HepG2 (cell line): ENCODE measurements around the gene PRM3. TPM values are rescaled to one million over a fixed set of nuclear protein-coding genes. Genes with fewer than 3 reads are reported as not detected.

Source experiments
- GFI1 ChIP-seq: sonication (generic); formaldehyde crosslinking; IDR thresholded peaks from 2 replicates; pipeline ENCODE4 v1.5.0; 2020; ENCODE audit warnings: missing genetic modification reagents, mild to moderate bottlenecking, borderline replicate concordance
- GTF2F1 ChIP-seq: fragments of 150-350 bp; IDR thresholded peaks from 2 replicates; pipeline ENCODE4 v1.6.1; 2014; ENCODE audit warnings: low read length
- HNF4A ChIP-seq: sonication (generic); formaldehyde crosslinking; IDR thresholded peaks from 2 replicates; pipeline ENCODE4 v1.4.0; 2020; ENCODE audit warnings: missing genetic modification reagents
- ISX ChIP-seq: sonication (generic); formaldehyde crosslinking; conservative IDR thresholded peaks from 2 replicates; pipeline ENCODE4 v1.5.0; 2020; ENCODE audit warnings: missing genetic modification reagents
- MTERF4 ChIP-seq: sonication (generic); formaldehyde crosslinking; IDR thresholded peaks from 2 replicates; pipeline ENCODE4 v1.8.0; 2023; ENCODE audit warnings: mild to moderate bottlenecking, missing genetic modification reagents
- MXD3 ChIP-seq: IDR thresholded peaks from 2 replicates; pipeline ENCODE4 v1.6.1; 2016; ENCODE audit warnings: mild to moderate bottlenecking, missing biosample characterization, missing genetic modification reagents
- NPAS2 ChIP-seq: sonication (generic); formaldehyde crosslinking; IDR thresholded peaks from 2 replicates; pipeline ENCODE4 v1.8.0; 2022; ENCODE audit warnings: mild to moderate bottlenecking, missing genetic modification reagents, borderline replicate concordance
- NR2C2 ChIP-seq: sonication (generic); formaldehyde crosslinking; IDR thresholded peaks from 2 replicates; pipeline ENCODE4 v1.4.0; 2020; ENCODE audit warnings: missing genetic modification reagents, mild to moderate bottlenecking, moderate library complexity, borderline replicate concordance
- PBX2 ChIP-seq: IDR thresholded peaks from 2 replicates; pipeline ENCODE4 v1.6.1; 2016; ENCODE audit warnings: control low read depth
- PHF5A ChIP-seq: IDR thresholded peaks from one replicate; pipeline ENCODE4 v1.6.1; 2018; ENCODE audit warnings: low read depth, missing genetic modification reagents; ENCODE audit not compliant: unreplicated experiment
- REST ChIP-seq, 2 experiments: IDR thresholded peaks; 2 replicates each; pipeline ENCODE4 v1.6.1; 2011 to 2012; ENCODE audit warnings: low read length in 2 of 2, borderline replicate concordance in 1 of 2, low read depth in 1 of 2, mild to moderate bottlenecking in 1 of 2, moderate library complexity in 1 of 2
- RFXAP ChIP-seq: sonication (generic); formaldehyde crosslinking; IDR thresholded peaks from 2 replicates; pipeline ENCODE4 v1.4.0; 2020; ENCODE audit warnings: missing genetic modification reagents, borderline replicate concordance
- XBP1 ChIP-seq: sonication (generic); formaldehyde crosslinking; IDR thresholded peaks from 2 replicates; pipeline ENCODE4 v1.5.0; 2020; ENCODE audit warnings: missing genetic modification reagents
- ZMYM3 ChIP-seq: sonication (generic); formaldehyde crosslinking; IDR thresholded peaks from 2 replicates; pipeline ENCODE4 v1.5.1; 2020; ENCODE audit warnings: mild to moderate bottlenecking, missing genetic modification reagents
- ZNF20 ChIP-seq: sonication (generic); formaldehyde crosslinking; IDR thresholded peaks from 2 replicates; pipeline ENCODE4 v1.4.0; 2020; ENCODE audit warnings: mild to moderate bottlenecking, moderate library complexity, missing genetic modification reagents
- ZNF296 ChIP-seq: sonication (generic); formaldehyde crosslinking; conservative IDR thresholded peaks from 2 replicates; pipeline ENCODE4 v1.5.0; 2020; ENCODE audit warnings: mild to moderate bottlenecking, missing genetic modification reagents
- ZNF33B ChIP-seq: sonication (generic); formaldehyde crosslinking; IDR thresholded peaks from 2 replicates; pipeline ENCODE4 v1.5.1; 2020; ENCODE audit warnings: mild to moderate bottlenecking, missing genetic modification reagents
- ZNF556 ChIP-seq: sonication (generic); formaldehyde crosslinking; IDR thresholded peaks from 2 replicates; pipeline ENCODE4 v1.4.0; 2020; ENCODE audit warnings: mild to moderate bottlenecking, missing genetic modification reagents, borderline replicate concordance
- ZNF598 ChIP-seq: sonication (generic); formaldehyde crosslinking; IDR thresholded peaks from 2 replicates; pipeline ENCODE4 v1.5.1; 2020; ENCODE audit warnings: mild to moderate bottlenecking, missing genetic modification reagents, borderline replicate concordance
- ZNF761 ChIP-seq: sonication (generic); formaldehyde crosslinking; conservative IDR thresholded peaks from 2 replicates; pipeline ENCODE4 v1.4.0; 2020; ENCODE audit warnings: mild to moderate bottlenecking, missing genetic modification reagents
- ZNF816 ChIP-seq: sonication (generic); formaldehyde crosslinking; IDR thresholded peaks from 2 replicates; pipeline ENCODE4 v1.8.0; 2022; ENCODE audit warnings: missing genetic modification reagents, mild to moderate bottlenecking, borderline replicate concordance
- ZNF83 ChIP-seq: sonication (generic); formaldehyde crosslinking; IDR thresholded peaks from 2 replicates; pipeline ENCODE4 v1.4.0; 2020; ENCODE audit warnings: missing genetic modification reagents, mild to moderate bottlenecking, borderline replicate concordance
- ZSCAN9 ChIP-seq: IDR thresholded peaks from 2 replicates; pipeline ENCODE4 v1.6.1; 2016; ENCODE audit warnings: borderline replicate concordance
- polyA plus RNA-seq, 8 experiments: library from polyadenylated mRNA; depleted of rRNA in 3 of 8; stranded (reverse) in 7 of 8; unstranded in 1 of 8; fragments of >200 nt; fragmentation: Illumina TruSeq in 4 of 8; extraction: Trizol in 4 of 8; gene quantifications; 2 replicates each; pipeline versions ENCODE4 v1.2.1 to v1.2.3, GENCODE V29; 2011 to 2016; ENCODE audit warnings: low read depth in 4 of 8, missing spikeins in 1 of 8, mixed read lengths in 1 of 8; ENCODE audit not compliant: insufficient read depth in 1 of 8
- total RNA-seq, 5 experiments: library from RNA; depleted of rRNA; stranded (reverse); fragments of >200 nt; fragmentation: Illumina TruSeq; extraction: Trizol; gene quantifications; 2 replicates each; pipeline ENCODE4 v1.2.3, GENCODE V29; 2016; ENCODE audit warnings: low read depth in 1 of 5

The PRM3 gene
- total and polyA plus RNA-seq, 2 of the 13 experiments (the other 11 are each of a cell fraction or from before 2014, with no cell fraction given), result not detected

GRCh38 chr16:11297492-11298142 lies 24.2 kb upstream of the PRM3 start (continued):
- TF ChIP-seq ZNF556 (CRISPR knock-in tag) (no peak; the same call in none of the 2 replicates), ZSCAN9 (CRISPR knock-in tag) (no peak), ZNF761 (no peak), NPAS2 (CRISPR knock-in tag) (no peak), PHF5A (CRISPR knock-in tag) (peak; percentile 3), XBP1 (CRISPR knock-in tag) (no peak), NR2C2 (no peak), ZNF296 (CRISPR knock-in tag) (no peak), MXD3 (CRISPR knock-in tag) (peak; percentile 28; the same call in 1 of the 2 replicates), ZNF816 (CRISPR knock-in tag) (peak; percentile 71; the same call in 1 of the 2 replicates), ZNF33B (no peak; the same call in none of the 2 replicates), RFXAP (CRISPR knock-in tag) (peak; percentile 76; the same call in 1 of the 2 replicates), ZNF20 (no peak; the same call in 1 of the 2 replicates), ZMYM3 (CRISPR knock-in tag) (peak; percentile 92), GFI1 (no peak), ZNF598 (CRISPR knock-in tag) (peak; percentile 75; the same call in 1 of the 2 replicates), HNF4A (CRISPR knock-in tag) (peak; percentile 65), MTERF4 (CRISPR knock-in tag) (no peak; the same call in 1 of the 2 replicates), ZNF83 (CRISPR knock-in tag) (peak; percentile 71; the same call in 1 of the 2 replicates), GTF2F1 (no peak), ISX (no peak), REST (IDR thresholded peaks at IDR 0.05; ENCODE audit: borderline replicate concordance in 1 of 2, low read depth in 1 of 2, low read length in 2 of 2) (no peak), PBX2 (CRISPR knock-in tag) (no peak)
